GF-D8 (cell line): Measurements from ENCODE around the gene USP17L10.
"Not testable (repeated sequence)": the region's sequence is repeated elsewhere in the genome, so short reads cannot be mapped to it uniquely, and the experiment has no call there.

Experiments used
- DNase-seq: peaks from one replicate; lab custom pipeline; 2025; lab: John Stamatoyannopoulos, UW

USP17L10 gene, protein sequence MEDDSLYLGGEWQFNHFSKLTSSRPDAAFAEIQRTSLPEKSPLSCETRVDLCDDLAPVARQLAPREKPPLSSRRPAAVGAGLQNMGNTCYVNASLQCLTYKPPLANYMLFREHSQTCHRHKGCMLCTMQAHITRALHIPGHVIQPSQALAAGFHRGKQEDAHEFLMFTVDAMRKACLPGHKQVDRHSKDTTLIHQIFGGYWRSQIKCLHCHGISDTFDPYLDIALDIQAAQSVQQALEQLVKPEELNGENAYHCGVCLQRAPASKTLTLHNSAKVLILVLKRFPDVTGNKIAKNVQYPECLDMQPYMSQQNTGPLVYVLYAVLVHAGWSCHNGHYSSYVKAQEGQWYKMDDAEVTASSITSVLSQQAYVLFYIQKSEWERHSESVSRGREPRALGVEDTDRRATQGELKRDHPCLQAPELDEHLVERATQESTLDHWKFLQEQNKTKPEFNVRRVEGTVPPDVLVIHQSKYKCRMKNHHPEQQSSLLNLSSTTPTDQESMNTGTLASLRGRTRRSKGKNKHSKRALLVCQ

DNA sequence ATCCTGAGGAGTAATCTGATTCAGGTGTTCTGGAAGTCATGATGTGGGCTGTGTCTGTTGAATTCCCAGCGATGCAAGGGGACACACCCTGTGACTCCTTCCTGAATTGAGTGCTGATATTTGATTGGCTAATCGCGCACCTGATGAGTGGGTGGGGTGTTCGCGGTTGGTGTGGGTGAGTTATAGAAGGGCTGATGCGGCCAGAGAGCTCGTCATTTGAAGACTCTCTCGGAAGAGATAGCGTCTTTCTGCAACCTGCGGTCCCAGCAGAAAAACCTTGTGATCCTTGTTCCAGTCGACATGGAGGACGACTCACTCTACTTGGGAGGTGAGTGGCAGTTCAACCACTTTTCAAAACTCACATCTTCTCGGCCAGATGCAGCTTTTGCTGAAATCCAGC lies at the start of gene USP17L10:
USP17L10 (plus strand) TSS at position 301 of the 400 bp plus-strand sequence; CDS start at position 301, 0 bp downstream.
- DNase-seq: not testable (repeated sequence)

DNA sequence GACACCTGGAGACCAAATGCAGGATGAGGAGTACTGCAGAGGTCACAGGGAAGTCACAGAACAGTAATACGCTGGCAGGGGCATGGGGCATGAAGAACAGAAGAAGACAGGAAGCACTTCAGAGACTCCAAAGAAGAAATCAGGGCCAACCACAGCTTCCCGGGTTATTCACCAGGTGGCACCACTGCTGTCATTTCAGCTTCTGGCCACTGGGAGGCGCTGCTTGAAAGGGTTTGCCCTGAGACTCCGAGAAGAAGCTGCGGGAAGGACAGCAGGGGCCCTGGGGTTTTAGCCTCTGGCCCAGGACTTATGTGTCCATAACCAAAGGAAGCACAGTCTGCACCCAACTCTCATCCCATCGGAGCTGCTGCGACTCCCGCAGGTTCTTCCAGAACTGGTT lies 44.5 kb upstream of the USP17L10 start:
- DNase-seq: not testable (repeated sequence)

DNA sequence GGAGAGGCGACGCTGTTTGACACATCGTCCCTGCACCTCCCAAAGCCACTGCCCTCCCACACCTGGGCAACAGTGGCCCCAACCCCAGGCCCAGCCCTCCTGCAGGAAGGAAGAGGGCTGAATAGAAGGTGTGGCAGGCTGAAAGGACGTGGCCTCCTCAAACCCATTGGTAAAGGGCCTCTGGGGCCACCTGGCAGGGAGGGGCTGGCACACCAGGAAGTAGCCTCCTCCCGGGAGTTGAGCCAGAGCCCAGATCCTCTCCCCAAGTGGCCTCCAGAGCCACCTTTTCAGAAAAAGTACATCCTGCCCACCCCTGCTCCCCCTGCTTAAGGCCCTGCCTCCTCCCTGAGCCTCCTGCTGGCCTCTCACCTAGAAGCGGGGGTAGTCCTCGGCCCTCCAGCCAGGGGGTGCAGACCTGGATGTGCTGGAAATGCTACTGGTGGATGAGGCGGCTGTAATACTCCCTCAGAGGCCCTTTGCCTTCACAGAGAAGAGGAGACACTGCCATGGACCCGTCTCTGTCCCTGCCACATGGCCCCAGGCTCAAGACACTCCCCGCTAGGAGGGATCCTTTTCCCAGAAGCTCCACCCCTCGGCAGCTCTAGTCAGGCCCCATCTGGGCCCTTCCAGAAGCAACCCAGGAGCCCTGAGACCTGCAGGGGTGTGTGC lies 40.5 kb upstream of the USP17L10 start, which contains the start of gene FAM90A26:
FAM90A26 (plus strand) TSS at position 619 of the 669 bp plus-strand sequence. CDS start 2,764 bp downstream, outside the sequence.
- DNase-seq: not testable (repeated sequence)

DNA sequence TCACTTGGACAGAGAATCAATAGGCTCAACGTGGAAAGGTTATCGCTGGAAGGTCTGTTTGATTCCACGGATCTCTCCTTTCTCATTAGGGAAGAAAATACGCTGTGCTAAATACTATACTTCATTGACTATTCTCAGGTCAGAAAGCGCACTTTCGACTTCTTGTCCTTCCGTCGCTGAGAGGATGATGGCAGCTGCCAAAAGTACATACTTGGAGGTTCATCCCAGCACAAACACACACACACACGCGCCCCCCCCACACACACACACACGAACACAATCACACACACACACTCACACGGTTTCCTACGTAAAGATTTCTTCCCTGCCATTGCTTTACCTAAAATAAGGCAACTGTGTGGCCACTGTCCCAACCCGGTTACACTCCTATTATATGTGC lies 4.2 kb downstream of the USP17L10 start:
- DNase-seq: not testable (repeated sequence)

DNA sequence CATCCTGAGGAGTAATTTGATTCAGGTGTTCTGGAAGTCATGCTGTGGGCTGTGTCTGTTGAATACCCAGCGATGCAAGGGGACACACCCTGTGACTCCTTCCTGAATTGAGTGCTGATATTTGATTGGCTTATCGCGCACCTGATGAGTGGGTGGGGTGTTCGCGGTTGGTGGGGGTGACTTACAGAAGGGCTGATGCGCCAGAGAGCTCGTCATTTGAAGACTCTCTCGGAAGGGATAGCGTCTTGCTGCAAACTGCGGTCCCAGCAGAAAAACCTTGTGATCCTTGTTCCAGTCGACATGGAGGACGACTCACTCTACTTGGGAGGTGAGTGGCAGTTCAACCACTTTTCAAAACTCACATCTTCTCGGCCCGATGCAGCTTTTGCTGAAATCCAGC lies 4.6 kb downstream of the USP17L10 start, which contains the start of gene USP17L11:
USP17L11 (plus strand) TSS at position 301 of the 400 bp plus-strand sequence; CDS start at position 301, 0 bp downstream.
- not testable (repeated sequence) for DNase-seq

DNA sequence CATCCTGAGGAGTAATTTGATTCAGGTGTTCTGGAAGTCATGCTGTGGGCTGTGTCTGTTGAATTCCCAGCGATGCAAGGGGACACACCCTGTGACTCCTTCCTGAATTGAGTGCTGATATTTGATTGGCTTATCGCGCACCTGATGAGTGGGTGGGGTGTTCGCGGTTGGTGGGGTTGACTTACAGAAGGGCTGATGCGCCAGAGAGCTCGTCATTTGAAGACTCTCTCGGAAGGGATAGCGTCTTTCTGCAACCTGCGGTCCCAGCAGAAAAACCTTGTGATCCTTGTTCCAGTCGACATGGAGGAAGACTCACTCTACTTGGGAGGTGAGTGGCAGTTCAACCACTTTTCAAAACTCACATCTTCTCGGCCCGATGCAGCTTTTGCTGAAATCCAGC lies 9.4 kb downstream of the USP17L10 start, which contains the start of gene USP17L12:
USP17L12 (plus strand) TSS at position 301 of the 400 bp plus-strand sequence; CDS start at position 301, 0 bp downstream.
- not testable (repeated sequence) for DNase-seq

DNA sequence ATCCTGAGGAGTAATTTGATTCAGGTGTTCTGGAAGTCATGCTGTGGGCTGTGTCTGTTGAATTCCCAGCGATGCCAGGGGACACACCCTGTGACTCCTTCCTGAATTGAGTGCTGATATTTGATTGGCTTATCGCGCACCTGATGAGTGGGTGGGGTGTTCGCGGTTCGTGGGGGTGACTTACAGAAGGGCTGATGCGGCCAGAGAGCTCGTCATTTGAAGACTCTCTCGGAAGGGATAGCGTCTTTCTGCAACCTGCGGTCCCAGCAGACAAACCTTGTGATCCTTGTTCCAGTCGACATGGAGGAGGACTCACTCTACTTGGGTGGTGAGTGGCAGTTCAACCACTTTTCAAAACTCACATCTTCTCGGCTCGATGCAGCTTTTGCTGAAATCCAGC lies 14.1 kb downstream of the USP17L10 start, which contains the start of gene USP17L13:
USP17L13 (plus strand) TSS at position 301 of the 400 bp plus-strand sequence; CDS start at position 301, 0 bp downstream.
- DNase-seq: not testable (repeated sequence)

DNA sequence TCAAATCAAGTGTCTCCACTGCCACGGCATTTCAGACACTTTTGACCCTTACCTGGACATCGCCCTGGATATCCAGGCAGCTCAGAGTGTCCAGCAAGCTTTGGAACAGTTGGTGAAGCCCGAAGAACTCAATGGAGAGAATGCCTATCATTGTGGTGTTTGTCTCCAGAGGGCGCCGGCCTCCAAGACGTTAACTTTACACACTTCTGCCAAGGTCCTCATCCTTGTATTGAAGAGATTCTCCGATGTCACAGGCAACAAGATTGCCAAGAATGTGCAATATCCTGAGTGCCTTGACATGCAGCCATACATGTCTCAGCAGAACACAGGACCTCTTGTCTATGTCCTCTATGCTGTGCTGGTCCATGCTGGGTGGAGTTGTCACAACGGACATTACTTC lies 19.8 kb downstream of the USP17L10 start:
- not testable (repeated sequence) for DNase-seq

DNA sequence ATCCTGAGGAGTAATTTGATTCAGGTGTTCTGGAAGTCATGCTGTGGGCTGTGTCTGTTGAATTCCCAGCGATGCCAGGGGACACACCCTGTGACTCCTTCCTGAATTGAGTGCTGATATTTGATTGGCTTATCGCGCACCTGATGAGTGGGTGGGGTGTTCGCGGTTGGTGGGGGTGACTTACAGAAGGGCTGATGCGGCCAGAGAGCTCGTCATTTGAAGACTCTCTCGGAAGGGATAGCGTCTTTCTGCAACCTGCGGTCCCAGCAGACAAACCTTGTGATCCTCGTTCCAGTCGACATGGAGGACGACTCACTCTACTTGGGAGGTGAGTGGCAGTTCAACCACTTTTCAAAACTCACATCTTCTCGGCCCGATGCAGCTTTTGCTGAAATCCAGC lies 23.6 kb downstream of the USP17L10 start, which contains the start of gene USP17L15:
USP17L15 (plus strand) TSS at position 301 of the 400 bp plus-strand sequence; CDS start at position 301, 0 bp downstream.
- DNase-seq: not testable (repeated sequence)

DNA sequence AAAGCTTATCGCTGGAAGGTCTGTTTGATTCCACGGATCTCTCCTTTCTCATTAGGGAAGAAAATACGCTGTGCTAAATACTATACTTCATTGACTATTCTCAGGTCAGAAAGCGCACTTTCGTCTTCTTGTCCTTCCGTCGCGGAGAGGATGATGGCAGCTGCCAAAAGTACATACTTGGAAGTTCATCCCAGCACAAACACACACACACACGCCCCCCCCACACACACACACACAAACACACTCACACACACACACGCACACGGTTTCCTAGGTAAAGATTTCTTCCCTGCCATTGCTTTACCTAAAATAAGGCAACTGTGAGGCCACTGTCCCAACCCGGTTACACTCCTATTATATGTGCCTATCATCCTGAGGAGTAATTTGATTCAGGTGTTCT lies 28.0 kb downstream of the USP17L10 start:
- DNase-seq: not testable (repeated sequence)

DNA sequence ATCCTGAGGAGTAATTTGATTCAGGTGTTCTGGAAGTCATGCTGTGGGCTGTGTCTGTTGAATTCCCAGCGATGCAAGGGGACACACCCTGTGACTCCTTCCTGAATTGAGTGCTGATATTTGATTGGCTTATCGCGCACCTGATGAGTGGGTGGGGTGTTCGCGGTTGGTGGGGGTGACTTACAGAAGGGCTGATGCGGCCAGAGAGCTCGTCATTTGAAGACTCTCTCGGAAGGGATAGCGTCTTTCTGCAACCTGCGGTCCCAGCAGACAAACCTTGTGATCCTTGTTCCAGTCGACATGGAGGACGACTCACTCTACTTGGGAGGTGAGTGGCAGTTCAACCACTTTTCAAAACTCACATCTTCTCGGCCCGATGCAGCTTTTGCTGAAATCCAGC lies 33.1 kb downstream of the USP17L10 start, which contains the start of gene USP17L17:
USP17L17 (plus strand) TSS at position 301 of the 400 bp plus-strand sequence; CDS start at position 301, 0 bp downstream.
- DNase-seq: not testable (repeated sequence)

DNA sequence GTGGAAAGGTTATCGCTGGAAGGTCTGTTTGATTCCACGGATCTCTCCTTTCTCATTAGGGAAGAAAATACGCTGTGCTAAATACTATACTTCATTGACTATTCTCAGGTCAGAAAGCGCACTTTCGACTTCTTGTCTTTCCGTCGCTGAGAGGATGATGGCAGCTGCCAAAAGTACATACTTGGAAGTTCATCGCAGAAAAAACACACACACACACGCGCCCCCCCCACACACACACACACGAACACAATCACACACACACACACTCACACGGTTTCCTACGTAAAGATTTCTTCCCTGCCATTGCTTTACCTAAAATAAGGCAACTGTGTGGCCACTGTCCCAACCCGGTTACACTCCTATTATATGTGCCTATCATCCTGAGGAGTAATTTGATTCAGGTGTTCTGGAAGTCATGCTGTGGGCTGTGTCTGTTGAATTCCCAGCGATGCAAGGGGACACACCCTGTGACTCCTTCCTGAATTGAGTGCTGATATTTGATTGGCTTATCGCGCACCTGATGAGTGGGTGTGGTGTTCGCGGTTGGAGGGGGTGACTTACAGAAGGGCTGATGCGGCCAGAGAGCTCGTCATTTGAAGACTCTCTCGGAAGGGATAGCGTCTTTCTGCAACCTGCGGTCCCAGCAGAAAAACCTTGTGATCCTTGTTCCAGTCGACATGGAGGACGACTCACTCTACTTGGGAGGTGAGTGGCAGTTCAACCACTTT lies 37.7 kb downstream of the USP17L10 start, which contains the start of gene USP17L18:
USP17L18 (plus strand) TSS at position 678 of the 728 bp plus-strand sequence; CDS start at position 678, 0 bp downstream.
- DNase-seq: not testable (repeated sequence)

DNA sequence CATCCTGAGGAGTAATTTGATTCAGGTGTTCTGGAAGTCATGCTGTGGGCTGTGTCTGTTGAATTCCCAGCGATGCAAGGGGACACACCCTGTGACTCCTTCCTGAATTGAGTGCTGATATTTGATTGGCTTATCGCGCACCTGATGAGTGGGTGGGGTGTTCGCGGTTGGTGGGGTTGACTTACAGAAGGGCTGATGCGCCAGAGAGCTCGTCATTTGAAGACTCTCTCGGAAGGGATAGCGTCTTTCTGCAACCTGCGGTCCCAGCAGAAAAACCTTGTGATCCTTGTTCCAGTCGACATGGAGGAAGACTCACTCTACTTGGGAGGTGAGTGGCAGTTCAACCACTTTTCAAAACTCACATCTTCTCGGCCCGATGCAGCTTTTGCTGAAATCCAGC lies 42.6 kb downstream of the USP17L10 start, which contains the start of gene USP17L19:
USP17L19 (plus strand) TSS at position 301 of the 400 bp plus-strand sequence; CDS start at position 301, 0 bp downstream.
- not testable (repeated sequence) for DNase-seq

DNA sequence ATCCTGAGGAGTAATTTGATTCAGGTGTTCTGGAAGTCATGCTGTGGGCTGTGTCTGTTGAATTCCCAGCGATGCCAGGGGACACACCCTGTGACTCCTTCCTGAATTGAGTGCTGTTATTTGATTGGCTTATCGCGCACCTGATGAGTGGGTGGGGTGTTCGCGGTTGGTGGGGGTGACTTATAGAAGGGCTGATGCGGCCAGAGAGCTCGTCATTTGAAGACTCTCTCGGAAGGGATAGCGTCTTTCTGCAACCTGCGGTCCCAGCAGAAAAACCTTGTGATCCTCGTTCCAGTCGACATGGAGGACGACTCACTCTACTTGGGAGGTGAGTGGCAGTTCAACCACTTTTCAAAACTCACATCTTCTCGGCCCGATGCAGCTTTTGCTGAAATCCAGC lies 47.4 kb downstream of the USP17L10 start, which contains the start of gene USP17L20:
USP17L20 (plus strand) TSS at position 301 of the 400 bp plus-strand sequence; CDS start at position 301, 0 bp downstream.
- not testable (repeated sequence) for DNase-seq
